ENCODE measurements around the gene PTER.
A peak's percentile ranks its signal among the peaks of the same experiment; 100 is the strongest.

Gene PTER

GRCh38 chr10:16544591-16544990, 107.8 kb downstream of the PTER start:
- H3K4me1 ChIP-seq (ENCODE audit: insufficient read depth, poor library complexity, severe bottlenecking): no peaks in the 10 kb centered on the region
- DNase-seq (ENCODE audit: low spot score) (no peak), ATAC-seq (ENCODE audit: low read depth) (no peak)
- no peaks in the 10 kb centered on the region for H3K36me3 ChIP-seq (ENCODE audit: low read depth)
- H3K9me3 ChIP-seq (ENCODE audit: severe bottlenecking): no peaks in the 10 kb centered on the region
- no peak for TF ChIP-seq CTCF (IDR thresholded peaks at IDR 0.05; ENCODE audit: poor library complexity, severe bottlenecking)
- H3K4me3 ChIP-seq (ENCODE audit: severe bottlenecking): no peak overlapping the region
- H3K27ac ChIP-seq (ENCODE audit: poor library complexity, severe bottlenecking): no peak overlapping the region
- no peaks in the 10 kb centered on the region for H3K27me3 ChIP-seq (ENCODE audit: insufficient read depth, poor library complexity, severe bottlenecking)

GRCh38 chr10:16545116-16545736, 108.4 kb downstream of the PTER start:
- H3K9me3 ChIP-seq (ENCODE audit: severe bottlenecking): no peaks in the 10 kb centered on the region
- H3K27me3 ChIP-seq (ENCODE audit: insufficient read depth, poor library complexity, severe bottlenecking): no peaks in the 10 kb centered on the region
- DNase-seq (ENCODE audit: low spot score) (no peak), ATAC-seq (ENCODE audit: low read depth) (peak; percentile 41; the same call in 1 of the 3 replicates)
- H3K36me3 ChIP-seq (ENCODE audit: low read depth): no peaks in the 10 kb centered on the region
- H3K27ac ChIP-seq (ENCODE audit: poor library complexity, severe bottlenecking): no peak overlapping the region
- H3K4me3 ChIP-seq (ENCODE audit: severe bottlenecking): no peak overlapping the region
- peak; percentile 71 for TF ChIP-seq CTCF (IDR thresholded peaks at IDR 0.05; ENCODE audit: poor library complexity, severe bottlenecking)
- no peaks in the 10 kb centered on the region for H3K4me1 ChIP-seq (ENCODE audit: insufficient read depth, poor library complexity, severe bottlenecking)

GRCh38 chr10:16547973-16548372, 111.2 kb downstream of the PTER start:
- Histone ChIP-seq H3K4me3 (ENCODE audit: severe bottlenecking) (no peak overlapping the region), H3K27ac (ENCODE audit: poor library complexity, severe bottlenecking) (no peak overlapping the region), H3K4me1 (ENCODE audit: insufficient read depth, poor library complexity, severe bottlenecking) (no peaks in the 10 kb centered on the region), H3K27me3 (ENCODE audit: insufficient read depth, poor library complexity, severe bottlenecking) (no peaks in the 10 kb centered on the region), H3K36me3 (ENCODE audit: low read depth) (no peaks in the 10 kb centered on the region), H3K9me3 (ENCODE audit: severe bottlenecking) (no peaks in the 10 kb centered on the region)
- no peak for TF ChIP-seq CTCF (IDR thresholded peaks at IDR 0.05; ENCODE audit: poor library complexity, severe bottlenecking)
- DNase-seq (ENCODE audit: low spot score) (no peak), ATAC-seq (ENCODE audit: low read depth) (no peak)

GRCh38 chr10:16559236-16559773, 122.5 kb downstream of the PTER start:
- no peak for DNase-seq (ENCODE audit: low spot score)
- no peaks in the 10 kb centered on the region for H3K4me1 ChIP-seq (ENCODE audit: insufficient read depth, poor library complexity, severe bottlenecking)
- TF ChIP-seq CTCF (IDR thresholded peaks at IDR 0.05; ENCODE audit: poor library complexity, severe bottlenecking): no peak

GRCh38 chr10:16562891-16563290, 126.1 kb downstream of the PTER start:
- Histone ChIP-seq H3K9me3 (ENCODE audit: severe bottlenecking) (no peaks in the 10 kb centered on the region), H3K27ac (ENCODE audit: poor library complexity, severe bottlenecking) (no peak overlapping the region), H3K4me3 (ENCODE audit: severe bottlenecking) (no peak overlapping the region), H3K4me1 (ENCODE audit: insufficient read depth, poor library complexity, severe bottlenecking) (no peaks in the 10 kb centered on the region), H3K27me3 (ENCODE audit: insufficient read depth, poor library complexity, severe bottlenecking) (no peaks in the 10 kb centered on the region), H3K36me3 (ENCODE audit: low read depth) (no peaks in the 10 kb centered on the region)
- DNase-seq (ENCODE audit: low spot score) (no peak), ATAC-seq (ENCODE audit: low read depth) (no peak)
- no peak for TF ChIP-seq CTCF (IDR thresholded peaks at IDR 0.05; ENCODE audit: poor library complexity, severe bottlenecking)

More at GRCh38 chr10:16559236-16559773, 122.5 kb downstream of the PTER start:
- Histone ChIP-seq H3K9me3 (ENCODE audit: severe bottlenecking) (no peaks in the 10 kb centered on the region), H3K36me3 (ENCODE audit: low read depth) (no peaks in the 10 kb centered on the region), H3K4me3 (ENCODE audit: severe bottlenecking) (no peak overlapping the region), H3K27me3 (ENCODE audit: insufficient read depth, poor library complexity, severe bottlenecking) (no peaks in the 10 kb centered on the region), H3K27ac (ENCODE audit: poor library complexity, severe bottlenecking) (no peak overlapping the region)
- ATAC-seq (ENCODE audit: low read depth): no peak

Measured in RWPE2 (cell line).